Measurements from ENCODE around the gene ODAPH.
"Not testable (repeated sequence)": the region's sequence is repeated elsewhere in the genome, so short reads cannot be mapped to it uniquely, and the experiment has no call there.

Gene ODAPH

GRCh38 chr4:75514131-75514948, 41.5 kb upstream of the ODAPH start, which contains the start of the genes RCHY1 and THAP6:
RCHY1 (minus strand) TSS chr4:75514403; CDS start chr4:75514286, 117 bp downstream.
THAP6 (plus strand) TSS chr4:75514473; CDS start chr4:75515453, 980 bp downstream.
- no peaks in the 10 kb centered on the region for H3K27me3 ChIP-seq (replicated peaks; ENCODE audit: control insufficient read depth, insufficient read depth, low read length)
- TF ChIP-seq CTCF (IDR thresholded peaks at IDR 0.05; ENCODE audit: insufficient read depth, low read length, poor library complexity, severe bottlenecking) = no peak
- H3K4me3 ChIP-seq (replicated peaks; ENCODE audit: low read depth, low read length) = peak within 1 kb of the TSS; percentile 64
- peak; percentile 93 for DNase-seq (ENCODE audit: extremely low read depth, insufficient read length)
- H3K36me3 ChIP-seq (ENCODE audit: control insufficient read depth, insufficient read depth, low read length) = peaks cover 3% of the 10 kb centered on the region

GRCh38 chr4:75514949-75515612, 40.8 kb upstream of the ODAPH start:
- Histone ChIP-seq H3K36me3 (ENCODE audit: control insufficient read depth, insufficient read depth, low read length) (peaks cover 3% of the 10 kb centered on the region), H3K4me3 (replicated peaks; ENCODE audit: low read depth, low read length) (peak overlapping the region; percentile 64), H3K27me3 (replicated peaks; ENCODE audit: control insufficient read depth, insufficient read depth, low read length) (no peaks in the 10 kb centered on the region)
- TF ChIP-seq CTCF (IDR thresholded peaks at IDR 0.05; ENCODE audit: insufficient read depth, low read length, poor library complexity, severe bottlenecking) = no peak
- peak; percentile 27 for DNase-seq (ENCODE audit: extremely low read depth, insufficient read length)

GRCh38 chr4:75516144-75516543, 39.7 kb upstream of the ODAPH start:
- no peaks in the 10 kb centered on the region for H3K27me3 ChIP-seq (replicated peaks; ENCODE audit: control insufficient read depth, insufficient read depth, low read length)
- DNase-seq (ENCODE audit: extremely low read depth, insufficient read length) = no peak
- H3K36me3 ChIP-seq (ENCODE audit: control insufficient read depth, insufficient read depth, low read length) = peaks cover 3% of the 10 kb centered on the region
- TF ChIP-seq CTCF (IDR thresholded peaks at IDR 0.05; ENCODE audit: insufficient read depth, low read length, poor library complexity, severe bottlenecking) = no peak
- no peak overlapping the region for H3K4me3 ChIP-seq (replicated peaks; ENCODE audit: low read depth, low read length)

- not testable (repeated sequence) for H3K36me3 ChIP-seq (ENCODE audit: control insufficient read depth, insufficient read depth, low read length); DNase-seq (ENCODE audit: extremely low read depth, insufficient read length); H3K27me3 ChIP-seq (replicated peaks; ENCODE audit: control insufficient read depth, insufficient read depth, low read length); H3K4me3 ChIP-seq (replicated peaks; ENCODE audit: low read depth, low read length)
Observed at GRCh38 chr4:75519452-75519851, 36.4 kb upstream of the ODAPH start.

GRCh38 chr4:75525086-75525485, 30.8 kb upstream of the ODAPH start:
- no peak for DNase-seq (ENCODE audit: extremely low read depth, insufficient read length)
- Histone ChIP-seq H3K36me3 (ENCODE audit: control insufficient read depth, insufficient read depth, low read length) (peaks cover 5% of the 10 kb centered on the region), H3K27me3 (replicated peaks; ENCODE audit: control insufficient read depth, insufficient read depth, low read length) (no peaks in the 10 kb centered on the region), H3K4me3 (replicated peaks; ENCODE audit: low read depth, low read length) (no peak overlapping the region)
- no peak for TF ChIP-seq CTCF (IDR thresholded peaks at IDR 0.05; ENCODE audit: insufficient read depth, low read length, poor library complexity, severe bottlenecking)

- no peak for DNase-seq (ENCODE audit: extremely low read depth, insufficient read length)
- Histone ChIP-seq H3K36me3 (ENCODE audit: control insufficient read depth, insufficient read depth, low read length) (peaks cover 5% of the 10 kb centered on the region), H3K27me3 (replicated peaks; ENCODE audit: control insufficient read depth, insufficient read depth, low read length) (no peaks in the 10 kb centered on the region), H3K4me3 (replicated peaks; ENCODE audit: low read depth, low read length) (no peak overlapping the region)
- TF ChIP-seq CTCF (IDR thresholded peaks at IDR 0.05; ENCODE audit: insufficient read depth, low read length, poor library complexity, severe bottlenecking) = no peak
Observed at GRCh38 chr4:75525910-75526309, 30.0 kb upstream of the ODAPH start.

Data from GM06990 (cell line).